NT2/D1 (cell line): ENCODE measurements around the gene TRRAP.

Source experiments
- SUZ12 ChIP-seq: IDR thresholded peaks from 2 replicates; pipeline ENCODE4 v1.6.1; 2011; ENCODE audit not compliant: insufficient read length, insufficient read depth; ENCODE audit errors: extremely low read depth
- YY1 ChIP-seq: IDR thresholded peaks from 2 replicates; pipeline ENCODE4 v1.6.1; 2011; ENCODE audit not compliant: insufficient read length, insufficient read depth
- ZNF274 ChIP-seq: IDR thresholded peaks from 2 replicates; pipeline ENCODE4 v1.6.1; 2011; ENCODE audit warnings: mild to moderate bottlenecking, low read depth, low read length

DNA sequence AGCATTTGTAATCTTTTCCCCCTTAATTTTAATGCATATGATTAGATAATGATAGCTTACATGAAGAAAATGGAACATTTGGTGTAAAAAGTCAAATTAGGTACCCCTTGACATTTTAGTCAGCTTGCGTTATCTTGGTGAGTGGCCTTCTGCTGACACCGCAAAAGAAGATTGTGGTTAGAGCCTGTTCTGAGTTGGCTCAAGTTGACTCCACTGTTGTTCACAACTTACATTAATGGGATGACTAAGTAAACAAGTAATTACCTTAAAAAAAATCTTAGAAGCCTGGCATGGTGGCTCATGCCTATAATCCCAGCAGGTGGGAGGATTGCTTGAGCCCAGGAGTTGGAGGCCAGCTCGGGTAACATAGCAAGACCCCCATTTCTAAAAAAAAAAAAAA is 24.2 kb downstream of the TRRAP start:
- TF ChIP-seq ZNF274 (no peak), SUZ12 (no peak), YY1 (no peak)
